B cell (primary cell): ENCODE results near the gene CKS2. TPM values are rescaled to one million over a fixed set of nuclear protein-coding genes. Genes with fewer than 3 reads are reported as not detected.

Experiments used
- ATAC-seq: fragments of 200-7000 bp; cut with Tn5 transposase; one replicate; pipeline ENCODE4 v1.10.0; 2021; ENCODE audit warnings: low read depth, mild to moderate bottlenecking, moderate number of reproducible peaks, moderate library complexity
- CTCF ChIA-PET: fragments of 350-600 bp; sonication (Branson Sonifier 250); formaldehyde crosslinking; loops from one replicate; lab custom pipeline; 2021; ENCODE audit warnings: antibody characterized with exemption, inconsistent platforms; lab: Charles Lee
- POLR2A ChIA-PET: fragments of 350-600 bp; sonication (Branson Sonifier 250); formaldehyde crosslinking; loops from one replicate; lab custom pipeline; 2021; ENCODE audit warnings: antibody characterized with exemption; lab: Charles Lee
- DNase-seq: peaks from one replicate; pipeline ENCODE4 v3.0.0; 2013
- H2AFZ ChIP-seq: 2 replicates; pipeline ENCODE4 v1.6.1; 2012; ENCODE audit warnings: mild to moderate bottlenecking, low read depth, low read length; ENCODE audit not compliant: insufficient read depth, poor library complexity, severe bottlenecking
- H3K27ac ChIP-seq, 2 donors: 1 replicate in 1 of 2; 2 replicates in 1 of 2; pipeline ENCODE4 v1.5.1; 2012 to 2013; ENCODE audit warnings: low read length in 2 of 2, mild to moderate bottlenecking in 2 of 2, moderate library complexity in 1 of 2
- H3K27me3 ChIP-seq, 4 experiments: fragments of 200-600 bp in 1 of 4; sonication (generic) in 1 of 4; replicated peaks in 1 of 4; 1 replicate in 2 of 4; 2 replicates in 2 of 4; pipeline versions ENCODE4 v1.6.1 to v1.7.0; 2013 to 2016; ENCODE audit warnings: low read length in 3 of 4, mild to moderate bottlenecking in 2 of 4, mixed read lengths in 1 of 4, moderate library complexity in 1 of 4; ENCODE audit not compliant: insufficient read depth in 4 of 4, control insufficient read depth in 3 of 4; ENCODE audit errors: control extremely low read depth in 1 of 4
- H3K36me3 ChIP-seq, 2 experiments: replicated peaks in 1 of 2; 1 replicate in 1 of 2; 2 replicates in 1 of 2; pipeline versions ENCODE4 v1.6.1 to v1.7.1; 2013; ENCODE audit warnings: low read length in 1 of 2; ENCODE audit not compliant: insufficient read depth in 2 of 2, control insufficient read depth in 1 of 2; ENCODE audit errors: control extremely low read depth in 1 of 2, extremely low read depth in 1 of 2
- H3K4me1 ChIP-seq, 2 donors: fragments of 200-600 bp in 1 of 2; sonication (generic) in 1 of 2; 1 replicate in 1 of 2; 2 replicates in 1 of 2; pipeline versions ENCODE4 v1.5.1 to v1.6.1; 2013 to 2017; ENCODE audit warnings: low read length in 2 of 2; ENCODE audit not compliant: control insufficient read depth in 2 of 2, insufficient read depth in 2 of 2
- H3K4me2 ChIP-seq: replicated peaks from 2 replicates; pipeline ENCODE3; 2012; ENCODE audit warnings: mild to moderate bottlenecking, low read depth, low read length; ENCODE audit not compliant: poor library complexity, severe bottlenecking
- H3K4me3 ChIP-seq, 5 experiments: fragments of 200-600 bp in 1 of 5; sonication (generic) in 1 of 5; 1 replicate in 3 of 5; 2 replicates in 2 of 5; pipeline versions ENCODE4 v1.5.1 to v1.7.0; 2011 to 2016; ENCODE audit warnings: low read length in 4 of 5, mild to moderate bottlenecking in 4 of 5, low read depth in 2 of 5, control low read depth in 1 of 5, moderate library complexity in 1 of 5; ENCODE audit not compliant: insufficient read depth in 1 of 5; ENCODE audit errors: control extremely low read depth in 1 of 5, extremely low read depth in 1 of 5
- H3K79me2 ChIP-seq: fragments of 200-600 bp; sonication (generic); one replicate; pipeline ENCODE4 v1.6.0; 2016; ENCODE audit warnings: low read length; ENCODE audit not compliant: control insufficient read depth, insufficient read depth
- H3K9ac ChIP-seq: fragments of 200-600 bp; sonication (generic); 2 replicates; pipeline ENCODE4 v1.6.1; 2017; ENCODE audit warnings: mild to moderate bottlenecking, low read length, moderate library complexity
- H3K9me3 ChIP-seq, 3 donors: one replicate each; pipeline versions ENCODE4 v1.6.1 to v1.7.1; 2013; ENCODE audit warnings: low read length in 2 of 3; ENCODE audit not compliant: control insufficient read depth in 2 of 3, insufficient read depth in 1 of 3; ENCODE audit errors: control extremely low read depth in 1 of 3
- H4K20me1 ChIP-seq: 2 replicates; pipeline ENCODE4 v1.6.0; 2012; ENCODE audit warnings: mild to moderate bottlenecking, low read length; ENCODE audit not compliant: insufficient read depth, control insufficient read depth, poor library complexity, severe bottlenecking
- H3K27ac Mint-ChIP-seq: one replicate; pipeline ENCODE4 v1.8.0; 2021; ENCODE audit warnings: mixed read lengths
- H3K27me3 Mint-ChIP-seq: one replicate; pipeline ENCODE4 v1.8.0; 2021; ENCODE audit warnings: mixed read lengths
- H3K4me1 Mint-ChIP-seq: one replicate; pipeline ENCODE4 v1.8.0; 2021; ENCODE audit warnings: mixed read lengths
- H3K4me3 Mint-ChIP-seq: one replicate; pipeline ENCODE4 v1.8.0; 2021; ENCODE audit warnings: mixed read lengths
- H3K9me3 Mint-ChIP-seq: one replicate; pipeline ENCODE4 v1.8.0; 2022; ENCODE audit warnings: mixed read lengths; ENCODE audit not compliant: insufficient read depth
- CTCF ChIP-seq: fragments of 200-600 bp; IDR thresholded peaks from one replicate; pipeline ENCODE4 v1.8.0; 2022; ENCODE audit warnings: antibody characterized with exemption, mild to moderate bottlenecking
- EZH2 ChIP-seq: IDR thresholded peaks from 2 replicates; pipeline ENCODE4 v1.6.1; 2012; ENCODE audit warnings: borderline replicate concordance, low read depth, mild to moderate bottlenecking, moderate library complexity, low read length; ENCODE audit not compliant: insufficient read depth, poor library complexity, severe bottlenecking
- WGBS: methylation state at CpG from one replicate; pipeline ENCODE4 v1.1.5; 2013; ENCODE audit warnings: missing lambda C conversion rate; ENCODE audit not compliant: insufficient coverage; 5-methylcytosine and 5-hydroxymethylcytosine counted together
- intact Hi-C: fragments of 100-400 bp; cut with micrococcal nuclease; formaldehyde crosslinking; loops from one replicate; pipeline ENCODE4 v1.10.0; 2022
- polyA plus RNA-seq: library from polyadenylated mRNA; depleted of rRNA; stranded (reverse); fragments of >200 nt; gene quantifications from 2 replicates; pipeline ENCODE4 v1.2.3, GENCODE V29; 2012
- total RNA-seq, 2 donors: library from RNA; stranded (reverse); fragments of 120-200 nt in 1 of 2; gene quantifications; 1 replicate in 1 of 2; 2 replicates in 1 of 2; pipeline versions ENCODE4 v1.2.3 to v1.2.4, GENCODE V29; 2013 to 2022

Gene CKS2
- total and polyA plus RNA-seq, 2 donors (not counting 1 experiment from before 2014, with no cell fraction given): 11.5 to 64.4 TPM

GRCh38 chr9:89291741-89292140, 19.3 kb upstream of the CKS2 start:
- H3K27me3 ChIP-seq: no peaks in the 10 kb centered on the region
- POLR2A ChIA-PET: no interaction called here
- no peak overlapping the region for H3K4me3 Mint-ChIP-seq
- H3K36me3 ChIP-seq: no peaks in the 10 kb centered on the region
- no peak overlapping the region for H3K4me2 ChIP-seq
- H3K4me3 ChIP-seq: no peak overlapping the region
- no peaks in the 10 kb centered on the region for H3K9me3 Mint-ChIP-seq
- no peak overlapping the region for H3K27ac ChIP-seq
- H3K79me2 ChIP-seq: no peaks in the 10 kb centered on the region
- H3K4me1 ChIP-seq: no peaks in the 10 kb centered on the region
- peaks cover 4% of the 10 kb centered on the region for H3K27me3 Mint-ChIP-seq
- H2AFZ ChIP-seq: no peak overlapping the region
- H3K9ac ChIP-seq: no peak overlapping the region
- no peak overlapping the region for H3K27ac Mint-ChIP-seq
- no peaks in the 10 kb centered on the region for H4K20me1 ChIP-seq
- WGBS: no CpG with 5 or more reads among the region's 2 CpGs
- no peaks in the 10 kb centered on the region for H3K4me1 Mint-ChIP-seq
- intact Hi-C loops: no loop called here
- no peak for ATAC-seq
- CTCF ChIA-PET: no interaction called here
- TF ChIP-seq EZH2: no peak
- TF ChIP-seq CTCF: no peak
- peaks cover 0 to 5% (median 3%) of the 10 kb centered on the region in 3 donors for H3K9me3 ChIP-seq
- DNase-seq: no peak

GRCh38 chr9:89293014-89293413, 18.0 kb upstream of the CKS2 start:
- no CpG with 5 or more reads among the region's 1 CpG for WGBS

More at GRCh38 chr9:89293014-89293413, 18.0 kb upstream of the CKS2 start:
- H3K4me1 Mint-ChIP-seq: no peaks in the 10 kb centered on the region
- CTCF ChIA-PET: interaction anchor here (0.7 kb wide), 1 partner anchor 1675 kb away, joined by 4 read pairs; no protein-coding TSS in a partner anchor
- TF ChIP-seq EZH2: no peak
- TF ChIP-seq CTCF: no peak
- no peak overlapping the region for H3K9ac ChIP-seq
- H3K4me3 ChIP-seq: no peak overlapping the region
- no peaks in the 10 kb centered on the region for H4K20me1 ChIP-seq
- H2AFZ ChIP-seq: no peak overlapping the region
- no peaks in the 10 kb centered on the region for H3K79me2 ChIP-seq
- ATAC-seq: no peak
- H3K27ac ChIP-seq: no peak overlapping the region
- intact Hi-C loops: no loop called here
- no peaks in the 10 kb centered on the region for H3K36me3 ChIP-seq
- no peaks in the 10 kb centered on the region for H3K4me1 ChIP-seq
- H3K9me3 ChIP-seq: peaks cover 0 to 5% (median 3%) of the 10 kb centered on the region in 3 donors
- DNase-seq: no peak
- POLR2A ChIA-PET: no interaction called here
- no peaks in the 10 kb centered on the region for H3K9me3 Mint-ChIP-seq
- H3K4me2 ChIP-seq: no peak overlapping the region
- H3K4me3 Mint-ChIP-seq: no peak overlapping the region
- H3K27me3 Mint-ChIP-seq: peaks cover 4% of the 10 kb centered on the region
- no peak overlapping the region for H3K27ac Mint-ChIP-seq
- no peaks in the 10 kb centered on the region for H3K27me3 ChIP-seq
